ENCODE data around the gene TUBB8.

DNA sequence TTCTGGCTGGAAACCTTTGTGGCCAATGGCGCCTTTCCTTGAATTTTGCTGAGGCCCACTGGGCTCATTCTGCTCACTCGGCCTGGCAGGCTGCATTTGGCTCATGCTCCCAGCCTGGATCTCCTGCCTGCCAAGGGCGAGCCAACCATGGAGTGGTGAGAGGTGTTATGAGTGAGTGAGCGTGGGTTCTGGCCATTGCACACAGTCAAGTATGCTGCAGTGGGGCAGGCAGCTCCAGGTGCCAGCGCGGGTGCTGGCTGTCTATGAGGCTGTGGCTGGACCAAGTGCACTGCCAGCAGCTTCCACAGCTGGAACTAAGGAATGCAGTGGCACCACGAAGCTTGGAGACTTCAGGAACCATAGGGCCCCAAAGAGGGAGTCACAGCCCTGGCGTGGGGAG is 42.2 kb upstream of the TUBB8 start:
- no peak for TF ChIP-seq EZH2phosphoT487 (IDR thresholded peaks at IDR 0.05; ENCODE audit: borderline replicate concordance)
- TF ChIP-seq, protein P1, sequence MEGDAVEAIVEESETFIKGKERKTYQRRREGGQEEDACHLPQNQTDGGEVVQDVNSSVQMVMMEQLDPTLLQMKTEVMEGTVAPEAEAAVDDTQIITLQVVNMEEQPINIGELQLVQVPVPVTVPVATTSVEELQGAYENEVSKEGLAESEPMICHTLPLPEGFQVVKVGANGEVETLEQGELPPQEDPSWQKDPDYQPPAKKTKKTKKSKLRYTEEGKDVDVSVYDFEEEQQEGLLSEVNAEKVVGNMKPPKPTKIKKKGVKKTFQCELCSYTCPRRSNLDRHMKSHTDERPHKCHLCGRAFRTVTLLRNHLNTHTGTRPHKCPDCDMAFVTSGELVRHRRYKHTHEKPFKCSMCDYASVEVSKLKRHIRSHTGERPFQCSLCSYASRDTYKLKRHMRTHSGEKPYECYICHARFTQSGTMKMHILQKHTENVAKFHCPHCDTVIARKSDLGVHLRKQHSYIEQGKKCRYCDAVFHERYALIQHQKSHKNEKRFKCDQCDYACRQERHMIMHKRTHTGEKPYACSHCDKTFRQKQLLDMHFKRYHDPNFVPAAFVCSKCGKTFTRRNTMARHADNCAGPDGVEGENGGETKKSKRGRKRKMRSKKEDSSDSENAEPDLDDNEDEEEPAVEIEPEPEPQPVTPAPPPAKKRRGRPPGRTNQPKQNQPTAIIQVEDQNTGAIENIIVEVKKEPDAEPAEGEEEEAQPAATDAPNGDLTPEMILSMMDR (conservative IDR thresholded peaks at IDR 0.05; ENCODE audit: low read length) = no peak
